MM.1S (cell line): ENCODE results near the gene HTRA1.

ENCODE experiments used
- DNase-seq: peaks from one replicate; pipeline ENCODE4 v3.0.0-alpha.2; 2015
- H2AFZ ChIP-seq: fragments of 300-600 bp; sonication (generic); 2 replicates; pipeline ENCODE4 v1.6.0; 2016; ENCODE audit warnings: antibody characterized with exemption, low read length
- H3F3A ChIP-seq: fragments of 300-600 bp; sonication (generic); 2 replicates; pipeline ENCODE4 v1.6.1; 2016; ENCODE audit warnings: mild to moderate bottlenecking, antibody characterized with exemption, low read length, moderate library complexity, mixed read lengths; ENCODE audit not compliant: insufficient read depth
- H3K27ac ChIP-seq: fragments of 300-600 bp; sonication (generic); 2 replicates; pipeline ENCODE4 v1.5.1; 2016; ENCODE audit warnings: mild to moderate bottlenecking, low read length
- H3K27me3 ChIP-seq: fragments of 300-600 bp; sonication (generic); replicated peaks from 2 replicates; pipeline ENCODE4 v1.6.0; 2016; ENCODE audit warnings: low read length; ENCODE audit not compliant: insufficient read depth
- H3K36me3 ChIP-seq: fragments of 300-600 bp; sonication (generic); replicated peaks from 2 replicates; pipeline ENCODE4 v1.6.1; 2016; ENCODE audit warnings: mild to moderate bottlenecking, low read length, mixed read lengths; ENCODE audit not compliant: insufficient read depth
- H3K4me1 ChIP-seq: fragments of 300-600 bp; sonication (generic); 2 replicates; pipeline ENCODE4 v1.6.1; 2016; ENCODE audit warnings: low read length, mixed read lengths
- H3K4me2 ChIP-seq: fragments of 300-600 bp; sonication (generic); 2 replicates; pipeline ENCODE4 v1.6.0; 2016; ENCODE audit warnings: low read depth, low read length
- H3K4me3 ChIP-seq: fragments of 300-600 bp; sonication (generic); 2 replicates; pipeline ENCODE4 v1.5.1; 2016; ENCODE audit warnings: low read length, mixed read lengths
- H3K79me2 ChIP-seq: fragments of 300-600 bp; sonication (generic); 2 replicates; pipeline ENCODE4 v1.6.1; 2016; ENCODE audit warnings: mixed run types, low read length, mixed read lengths
- H3K9ac ChIP-seq: fragments of 300-600 bp; sonication (generic); 2 replicates; pipeline ENCODE4 v1.6.1; 2016; ENCODE audit warnings: low read length, mixed read lengths
- H3K9me2 ChIP-seq: fragments of 300-600 bp; sonication (generic); replicated peaks from 2 replicates; pipeline ENCODE4 v1.6.1; 2016; ENCODE audit warnings: mild to moderate bottlenecking, low read length, mixed read lengths; ENCODE audit not compliant: insufficient read depth
- H3K9me3 ChIP-seq: fragments of 300-600 bp; sonication (generic); replicated peaks from 2 replicates; pipeline ENCODE4 v1.6.1; 2016; ENCODE audit warnings: mild to moderate bottlenecking, low read length, mixed read lengths; ENCODE audit not compliant: insufficient read depth
- H4K20me1 ChIP-seq: fragments of 300-600 bp; sonication (generic); 2 replicates; pipeline ENCODE4 v1.6.1; 2016; ENCODE audit warnings: mild to moderate bottlenecking, low read length, moderate library complexity, mixed read lengths; ENCODE audit not compliant: insufficient read depth
- EZH2 ChIP-seq: fragments of 300-600 bp; sonication (generic); optimal IDR thresholded peaks from 2 replicates; pipeline ENCODE3; 2017; ENCODE audit warnings: low read depth, mild to moderate bottlenecking, antibody characterized with exemption, low read length, mixed read lengths
- EZH2phosphoT487 ChIP-seq: fragments of 300-600 bp; sonication (generic); IDR thresholded peaks from 2 replicates; pipeline ENCODE4 v1.6.1; 2018; ENCODE audit warnings: antibody characterized with exemption, low read length
- TF ChIP-seq, protein P1 (sequence below): fragments of 300-600 bp; sonication (generic); IDR thresholded peaks from 2 replicates; pipeline ENCODE4 v1.5.1; 2016; ENCODE audit warnings: antibody characterized with exemption, low read length, mixed read lengths

Gene HTRA1

DNA sequence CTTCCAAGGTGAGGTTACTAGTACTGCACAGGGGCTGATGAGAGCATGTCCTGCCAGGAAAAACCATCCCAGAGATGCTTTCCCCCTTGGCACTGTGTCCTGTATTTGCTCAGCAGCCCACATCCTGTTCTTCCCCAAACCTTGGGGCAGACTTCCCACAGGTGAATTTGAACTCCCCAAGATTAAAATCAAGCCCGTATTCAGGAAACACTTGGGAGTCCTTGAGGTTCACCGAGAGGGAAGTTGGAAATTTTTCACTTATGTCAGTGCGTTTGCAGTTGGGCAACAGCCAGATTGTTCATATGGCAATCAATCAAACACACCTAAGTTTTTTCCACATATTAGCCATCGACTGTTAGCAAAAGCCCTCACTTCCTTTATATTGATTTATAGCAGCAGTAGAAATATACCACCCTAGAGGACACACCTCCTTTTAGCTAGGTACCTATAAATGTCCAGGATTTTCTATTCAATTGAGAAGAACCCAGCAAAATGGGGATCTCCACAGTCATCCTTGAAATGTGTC lies 99.0 kb downstream of the HTRA1 start, which contains the start of gene DMBT1:
Gene DMBT1 (plus strand): TSS at position 476 of the 526 bp plus-strand sequence. CDS start 17 bp downstream, at position 493.
- no peaks in the 10 kb centered on the region for H3K4me1 ChIP-seq
- TF ChIP-seq, protein P1, sequence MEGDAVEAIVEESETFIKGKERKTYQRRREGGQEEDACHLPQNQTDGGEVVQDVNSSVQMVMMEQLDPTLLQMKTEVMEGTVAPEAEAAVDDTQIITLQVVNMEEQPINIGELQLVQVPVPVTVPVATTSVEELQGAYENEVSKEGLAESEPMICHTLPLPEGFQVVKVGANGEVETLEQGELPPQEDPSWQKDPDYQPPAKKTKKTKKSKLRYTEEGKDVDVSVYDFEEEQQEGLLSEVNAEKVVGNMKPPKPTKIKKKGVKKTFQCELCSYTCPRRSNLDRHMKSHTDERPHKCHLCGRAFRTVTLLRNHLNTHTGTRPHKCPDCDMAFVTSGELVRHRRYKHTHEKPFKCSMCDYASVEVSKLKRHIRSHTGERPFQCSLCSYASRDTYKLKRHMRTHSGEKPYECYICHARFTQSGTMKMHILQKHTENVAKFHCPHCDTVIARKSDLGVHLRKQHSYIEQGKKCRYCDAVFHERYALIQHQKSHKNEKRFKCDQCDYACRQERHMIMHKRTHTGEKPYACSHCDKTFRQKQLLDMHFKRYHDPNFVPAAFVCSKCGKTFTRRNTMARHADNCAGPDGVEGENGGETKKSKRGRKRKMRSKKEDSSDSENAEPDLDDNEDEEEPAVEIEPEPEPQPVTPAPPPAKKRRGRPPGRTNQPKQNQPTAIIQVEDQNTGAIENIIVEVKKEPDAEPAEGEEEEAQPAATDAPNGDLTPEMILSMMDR = no peak
- TF ChIP-seq EZH2 (no peak), EZH2phosphoT487 (no peak)

DNA sequence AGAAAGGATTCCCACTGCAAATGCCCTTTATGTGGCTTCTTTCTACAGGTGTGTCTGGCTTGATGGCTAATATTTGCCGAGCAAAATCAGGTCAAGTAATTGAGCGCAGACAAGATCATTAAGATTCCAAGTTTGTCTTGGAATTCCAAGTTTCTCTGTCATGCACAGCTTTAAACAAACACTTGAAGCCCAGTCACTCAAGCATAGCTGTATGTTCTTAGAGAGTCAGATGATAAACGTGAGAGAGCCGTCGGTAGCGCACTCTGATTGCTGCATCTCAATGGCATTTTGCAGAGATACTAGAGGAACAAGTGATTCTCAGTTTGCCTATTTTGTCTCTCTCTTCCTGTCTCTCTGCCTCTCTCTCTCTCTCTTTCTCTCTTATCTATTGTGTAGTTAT lies 99.9 kb downstream of the HTRA1 start:
- Histone ChIP-seq H3K27ac (no peak overlapping the region), H3F3A (no peaks in the 10 kb centered on the region), H3K9me2 (no peaks in the 10 kb centered on the region), H3K4me2 (no peak overlapping the region), H3K4me1 (no peaks in the 10 kb centered on the region), H4K20me1 (no peaks in the 10 kb centered on the region), H3K4me3 (no peak overlapping the region), H3K9me3 (no peaks in the 10 kb centered on the region), H3K9ac (no peak overlapping the region), H3K27me3 (no peaks in the 10 kb centered on the region), H3K79me2 (no peaks in the 10 kb centered on the region), H3K36me3 (no peaks in the 10 kb centered on the region), H2AFZ (no peak overlapping the region)
- TF ChIP-seq EZH2phosphoT487 = no peak
- no peak for TF ChIP-seq EZH2
- TF ChIP-seq, protein P1 = no peak
- DNase-seq = no peak

More for the DNA sequence above, 99.0 kb downstream of the HTRA1 start, which contains the start of gene DMBT1:
- no peak within 1 kb of the TSS for H3K4me3 ChIP-seq
- H3K9me2 ChIP-seq = no peaks in the 10 kb centered on the region
- H2AFZ ChIP-seq = no peak within 1 kb of the TSS
- no peak within 1 kb of the TSS for H3K9ac ChIP-seq
- no peak for DNase-seq
- no peak within 1 kb of the TSS for H3K27ac ChIP-seq
- no peaks in the 10 kb centered on the region for H3F3A ChIP-seq
- H3K27me3 ChIP-seq = no peaks in the 10 kb centered on the region
- no peaks in the 10 kb centered on the region for H4K20me1 ChIP-seq
- no peak within 1 kb of the TSS for H3K4me2 ChIP-seq
- no peaks in the 10 kb centered on the region for H3K36me3 ChIP-seq
- no peaks in the 10 kb centered on the region for H3K9me3 ChIP-seq
- no peaks in the 10 kb centered on the region for H3K79me2 ChIP-seq

DNA sequence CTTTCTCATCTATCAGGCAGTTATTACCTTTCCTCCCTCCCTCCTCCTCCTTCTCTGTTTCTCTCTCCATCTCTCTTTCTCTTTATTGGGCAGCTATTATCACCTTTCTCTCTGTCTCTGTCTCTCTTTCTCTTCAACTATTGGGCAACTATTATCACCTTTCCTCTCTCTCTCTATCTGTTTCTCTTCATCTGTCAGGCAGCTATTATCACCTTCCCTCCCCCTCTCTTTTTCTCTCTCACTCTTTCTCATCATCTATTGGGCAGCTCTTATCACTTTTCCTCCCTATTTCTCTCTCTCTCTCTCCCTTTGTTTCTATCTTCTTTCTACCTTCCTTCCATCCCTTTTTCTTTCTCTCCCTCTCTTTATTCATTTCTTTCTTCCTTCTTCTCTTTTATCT lies 100.4 kb downstream of the HTRA1 start:
- Histone ChIP-seq H3K4me1 (no peaks in the 10 kb centered on the region), H3K4me2 (no peak overlapping the region), H3K9me3 (no peaks in the 10 kb centered on the region), H4K20me1 (no peaks in the 10 kb centered on the region), H3K9ac (no peak overlapping the region), H3K27ac (no peak overlapping the region), H3K36me3 (no peaks in the 10 kb centered on the region), H3F3A (no peaks in the 10 kb centered on the region), H3K9me2 (no peaks in the 10 kb centered on the region), H3K27me3 (no peaks in the 10 kb centered on the region), H3K4me3 (no peak overlapping the region), H3K79me2 (no peaks in the 10 kb centered on the region), H2AFZ (no peak overlapping the region)
- no peak for TF ChIP-seq EZH2phosphoT487
- TF ChIP-seq, protein P1 = no peak
- TF ChIP-seq EZH2 = no peak
- no peak for DNase-seq
